H9 (cell line): Measurements from ENCODE around the gene CXCL12. TPM values are rescaled to one million over a fixed set of nuclear protein-coding genes. Genes with fewer than 3 reads are reported as not detected.

Experiments
- DNase-seq: peaks from one replicate; pipeline ENCODE4 v3.0.0-alpha.2; 2017
- H2AFZ ChIP-seq: one replicate; pipeline ENCODE4 v1.6.1; 2013; ENCODE audit warnings: mild to moderate bottlenecking, low read length, control low read depth, moderate library complexity
- H2AK5ac ChIP-seq: 2 replicates; pipeline ENCODE4 v1.6.1; 2013; ENCODE audit warnings: low read length, control low read depth, mixed read lengths; ENCODE audit not compliant: insufficient read length
- H2BK120ac ChIP-seq: one replicate; pipeline ENCODE4 v1.6.1; 2013; ENCODE audit warnings: low read depth, mild to moderate bottlenecking, low read length, control low read depth, inconsistent platforms; ENCODE audit not compliant: poor library complexity, severe bottlenecking
- H2BK12ac ChIP-seq: 2 replicates; pipeline ENCODE4 v1.6.1; 2013; ENCODE audit warnings: low read length, control low read depth, mixed read lengths, low read depth; ENCODE audit not compliant: insufficient read length
- H2BK15ac ChIP-seq: 2 replicates; pipeline ENCODE4 v1.6.1; 2013; ENCODE audit warnings: low read depth, low read length, control low read depth
- H2BK20ac ChIP-seq: one replicate; pipeline ENCODE4 v1.6.1; 2013; ENCODE audit warnings: low read depth, mild to moderate bottlenecking, low read length, control low read depth, inconsistent platforms; ENCODE audit not compliant: poor library complexity, severe bottlenecking
- H2BK5ac ChIP-seq: 2 replicates; pipeline ENCODE4 v1.6.1; 2013; ENCODE audit warnings: low read length, control low read depth, mixed read lengths; ENCODE audit not compliant: insufficient read length
- H3K14ac ChIP-seq: 2 replicates; pipeline ENCODE4 v1.6.1; 2013; ENCODE audit warnings: low read length, control low read depth; ENCODE audit not compliant: insufficient read depth
- H3K18ac ChIP-seq: 2 replicates; pipeline ENCODE4 v1.6.1; 2013; ENCODE audit warnings: low read depth, mild to moderate bottlenecking, mixed read lengths, low read length, control low read depth; ENCODE audit not compliant: insufficient read length
- H3K23ac ChIP-seq: 2 replicates; pipeline ENCODE4 v1.6.1; 2013; ENCODE audit warnings: low read length, control low read depth, mixed read lengths, low read depth; ENCODE audit not compliant: insufficient read length
- H3K23me2 ChIP-seq: 2 replicates; pipeline ENCODE4 v1.6.1; 2013; ENCODE audit warnings: low read depth, mild to moderate bottlenecking, mixed read lengths, low read length, control low read depth; ENCODE audit not compliant: insufficient read length, poor library complexity, severe bottlenecking
- H3K27ac ChIP-seq: 2 replicates; pipeline ENCODE4 v1.5.1; 2013; ENCODE audit warnings: low read length, control low read depth, mixed read lengths, low read depth; ENCODE audit not compliant: insufficient read length
- H3K27me3 ChIP-seq: 2 replicates; pipeline ENCODE4 v1.6.1; 2013; ENCODE audit warnings: low read length, control low read depth, inconsistent platforms; ENCODE audit not compliant: insufficient read depth
- H3K4ac ChIP-seq: 2 replicates; pipeline ENCODE4 v1.6.1; 2013; ENCODE audit warnings: low read depth, mild to moderate bottlenecking, control low read depth, inconsistent platforms, low read length, moderate library complexity
- H3K4me1 ChIP-seq: 2 replicates; pipeline ENCODE4 v1.6.1; 2013; ENCODE audit warnings: low read length, control low read depth, inconsistent platforms; ENCODE audit not compliant: insufficient read depth
- H3K4me2 ChIP-seq: 2 replicates; pipeline ENCODE4 v1.6.1; 2013; ENCODE audit warnings: low read length, control low read depth, mixed read lengths; ENCODE audit not compliant: insufficient read length, insufficient read depth
- H3K56ac ChIP-seq: 2 replicates; pipeline ENCODE4 v1.6.1; 2013; ENCODE audit warnings: low read depth, mild to moderate bottlenecking, mixed read lengths, low read length, control low read depth; ENCODE audit not compliant: insufficient read length
- H3K79me1 ChIP-seq: 2 replicates; pipeline ENCODE4 v1.6.1; 2013; ENCODE audit warnings: low read depth, mild to moderate bottlenecking, moderate library complexity, low read length, control low read depth, inconsistent platforms; ENCODE audit not compliant: insufficient read depth, poor library complexity, severe bottlenecking
- H3K79me2 ChIP-seq: 2 replicates; pipeline ENCODE4 v1.6.1; 2013; ENCODE audit warnings: low read length, control low read depth, inconsistent platforms; ENCODE audit not compliant: insufficient read depth
- H3K9ac ChIP-seq: 2 replicates; pipeline ENCODE4 v1.6.1; 2013; ENCODE audit warnings: low read length, control low read depth, mixed read lengths; ENCODE audit not compliant: insufficient read length; ENCODE audit errors: extremely low read depth
- H3K9me3 ChIP-seq: one replicate; pipeline ENCODE4 v1.6.1; 2013; ENCODE audit warnings: low read depth, low read length, inconsistent platforms; ENCODE audit not compliant: control insufficient read depth
- H3T11ph ChIP-seq: one replicate; pipeline ENCODE4 v1.6.1; 2013; ENCODE audit warnings: mild to moderate bottlenecking, low read length, control low read depth, inconsistent platforms
- H4K20me1 ChIP-seq: one replicate; pipeline ENCODE4 v1.6.1; 2013; ENCODE audit not compliant: control insufficient read depth, insufficient read length, insufficient read depth
- H4K5ac ChIP-seq: 2 replicates; pipeline ENCODE4 v1.6.1; 2013; ENCODE audit warnings: low read depth, mild to moderate bottlenecking, mixed read lengths, low read length, control low read depth; ENCODE audit not compliant: insufficient read length
- H4K8ac ChIP-seq: replicated peaks from 2 replicates; pipeline ENCODE4 v1.6.1; 2013; ENCODE audit warnings: low read length, control low read depth, mixed read lengths, low read depth; ENCODE audit not compliant: insufficient read length
- H4K91ac ChIP-seq: 2 replicates; pipeline ENCODE4 v1.6.1; 2013; ENCODE audit warnings: low read depth, mild to moderate bottlenecking, moderate library complexity, mixed read lengths, low read length, control low read depth; ENCODE audit not compliant: insufficient read length
- H3K27ac Mint-ChIP-seq, 3 experiments: 2 replicates in 2 of 3; 3 replicates in 1 of 3; pipeline ENCODE4 v1.8.0; 2020 to 2021; ENCODE audit warnings: mixed read lengths in 3 of 3, mild to moderate bottlenecking in 1 of 3, moderate library complexity in 1 of 3
- H3K27me3 Mint-ChIP-seq: 2 replicates; pipeline ENCODE4 v1.8.0; 2021; ENCODE audit warnings: low read depth, mild to moderate bottlenecking, moderate library complexity, mixed read lengths
- H3K36me3 Mint-ChIP-seq, 3 experiments: 2 replicates in 2 of 3; 3 replicates in 1 of 3; pipeline ENCODE4 v1.8.0; 2020 to 2021; ENCODE audit warnings: low read depth in 3 of 3, mixed read lengths in 3 of 3; ENCODE audit not compliant: insufficient read depth in 1 of 3
- H3K4me1 Mint-ChIP-seq, 2 experiments: 2 replicates each; pipeline ENCODE4 v1.8.0; 2020; ENCODE audit warnings: mixed read lengths in 2 of 2
- H3K4me3 Mint-ChIP-seq, 2 experiments: 2 replicates in 1 of 2; 3 replicates in 1 of 2; pipeline ENCODE4 v1.8.0; 2020 to 2021; ENCODE audit warnings: mild to moderate bottlenecking in 2 of 2, mixed read lengths in 2 of 2, moderate library complexity in 1 of 2
- H3K9me3 Mint-ChIP-seq, 2 experiments: 2 replicates in 1 of 2; 3 replicates in 1 of 2; pipeline ENCODE4 v1.8.0; 2020; ENCODE audit warnings: mild to moderate bottlenecking in 2 of 2, mixed read lengths in 2 of 2, moderate library complexity in 1 of 2
- CTCF ChIP-seq: fragments of 200-600 bp; sonication (generic); conservative IDR thresholded peaks from 3 replicates; pipeline ENCODE4 v1.8.0; 2021; ENCODE audit warnings: antibody characterized with exemption, mild to moderate bottlenecking
- WGBS: extraction: QIAGEN DNeasy Blood & Tissue Kit; methylation state at CpG from one replicate; pipeline ENCODE4 v1.1.7; 2013; ENCODE audit warnings: missing lambda C conversion rate, low lambda C conversion rate, mixed read lengths; ENCODE audit not compliant: insufficient read length; ENCODE audit errors: extremely low coverage; 5-methylcytosine and 5-hydroxymethylcytosine counted together
- total RNA-seq: library from RNA; stranded (reverse); gene quantifications from 2 replicates; pipeline ENCODE4 v1.2.1, GENCODE V29; 2021

The CXCL12 gene
- total RNA-seq, 1 experiment from 2014 or later = 28.3 TPM

- no peak overlapping the region for H3K4me2 ChIP-seq
- H3K23ac ChIP-seq = no peak overlapping the region
- Mint-ChIP-seq H3K4me1 (peaks cover 17 to 22% of the 10 kb centered on the region in 2 experiments), H3K27ac (peak overlapping the region in 1 of 3 experiments; percentile 78; a peak in 1 of 7 replicates), H3K9me3 (0 out of 5 replicates have a peak, but pooled peaks cover 0 to 2% of the 10 kb centered on the region in 2 experiments), H3K36me3 (no peaks in the 10 kb centered on the region; a peak in 1 of 7 replicates), H3K27me3 (peaks cover 43% of the 10 kb centered on the region), H3K4me3 (no peak overlapping the region)
- H2BK5ac ChIP-seq = no peak overlapping the region
- H2BK15ac ChIP-seq = no peak overlapping the region
- no peaks in the 10 kb centered on the region for H4K20me1 ChIP-seq
- no peak overlapping the region for H3K14ac ChIP-seq
- H2AK5ac ChIP-seq = no peak overlapping the region
- DNase-seq = peak; percentile 21
- no peak overlapping the region for H4K91ac ChIP-seq
- no peak overlapping the region for H2AFZ ChIP-seq
- no CpG with 5 or more reads among the region's 7 CpGs for WGBS
- H3K27ac ChIP-seq = no peak overlapping the region
- H3K4ac ChIP-seq = no peak overlapping the region
- no peaks in the 10 kb centered on the region for H3K79me2 ChIP-seq
- no peak for TF ChIP-seq CTCF
- no peak overlapping the region for H2BK120ac ChIP-seq
- peaks cover 8% of the 10 kb centered on the region; the same call in 1 of the 2 replicates for H3K27me3 ChIP-seq
- H3K23me2 ChIP-seq = peaks cover 17% of the 10 kb centered on the region
- no peak overlapping the region for H3T11ph ChIP-seq
- no peak overlapping the region for H2BK12ac ChIP-seq
- no peak overlapping the region for H3K18ac ChIP-seq
- 0 out of 2 replicates have a peak, but pooled peaks cover under 1% of the 10 kb centered on the region for H3K4me1 ChIP-seq
- no peak overlapping the region for H4K5ac ChIP-seq
- no peak overlapping the region for H4K8ac ChIP-seq
- H3K79me1 ChIP-seq = no peaks in the 10 kb centered on the region
- no peak overlapping the region for H2BK20ac ChIP-seq
- H3K9me3 ChIP-seq = no peaks in the 10 kb centered on the region
- no peak overlapping the region for H3K9ac ChIP-seq
- no peak overlapping the region for H3K56ac ChIP-seq
Observed at GRCh38 chr10:44387853-44388251, 3.0 kb upstream of the CXCL12 start.
